Right lobe of liver (tissue), 4 donors: Measurements from ENCODE around the gene LRSAM1.

Experiments
- CTCF ChIP-seq, 4 donors: fragments of 200-600 bp in 3 of 4; fragments of 450-650 bp in 1 of 4; IDR thresholded peaks; one replicate each; pipeline versions ENCODE4 v1.5.1 to v1.8.0; 2016 to 2022; ENCODE audit warnings: antibody characterized with exemption in 4 of 4, mild to moderate bottlenecking in 2 of 4
- POLR2A ChIP-seq: fragments of 450-650 bp; IDR thresholded peaks from one replicate; pipeline ENCODE4 v1.6.1; 2017; ENCODE audit warnings: antibody characterized with exemption, mild to moderate bottlenecking
- donor health status: DM: no; HTN: no; CAD: no.
- donor health status: DM: no; HTN: no; CAD: no.
- donor health status: DM: no; HTN: yes; CAD: no.

- TF ChIP-seq CTCF (IDR thresholded peaks at IDR 0.05) (no peak), POLR2A (no peak)
Observed at GRCh38 chr9:127503379-127503921, 52.1 kb downstream of the LRSAM1 start.
